ENCODE results near the gene TAMALIN.
A peak's percentile ranks its signal among the peaks of the same experiment; 100 is the strongest.

The TAMALIN gene

GRCh38 chr12:52055731-52056711, 49.3 kb downstream of the TAMALIN start:
- no peak overlapping the region for H3K27ac Mint-ChIP-seq

GRCh38 chr12:52056801-52057637, 50.3 kb downstream of the TAMALIN start:
- Mint-ChIP-seq H3K4me3 (no peak overlapping the region), H3K27me3 (no peaks in the 10 kb centered on the region), H3K27ac (no peak overlapping the region), H3K4me1 (peaks cover 9% of the 10 kb centered on the region), H3K9me3 (no peaks in the 10 kb centered on the region), H3K36me3 (peaks cover 4% of the 10 kb centered on the region)
- DNase-seq (ENCODE audit: low spot score in 2 of 2) (no peak), ATAC-seq (ENCODE audit: low read depth) (no peak)

More at GRCh38 chr12:52055731-52056711, 49.3 kb downstream of the TAMALIN start:
- H3K27me3 Mint-ChIP-seq, result no peaks in the 10 kb centered on the region
- DNase-seq (ENCODE audit: low spot score in 2 of 2) (no peak), ATAC-seq (ENCODE audit: low read depth) (no peak)
- H3K4me3 Mint-ChIP-seq, result no peak overlapping the region
- peaks cover 4% of the 10 kb centered on the region for H3K36me3 Mint-ChIP-seq
- no peaks in the 10 kb centered on the region for H3K9me3 Mint-ChIP-seq
- peaks cover 16% of the 10 kb centered on the region for H3K4me1 Mint-ChIP-seq

GRCh38 chr12:52057638-52058576, 51.2 kb downstream of the TAMALIN start:
- peaks cover 4% of the 10 kb centered on the region for H3K36me3 Mint-ChIP-seq
- H3K27me3 Mint-ChIP-seq, result no peaks in the 10 kb centered on the region

GRCh38 chr12:52058631-52059361, 52.0 kb downstream of the TAMALIN start:
- Mint-ChIP-seq H3K27ac (no peak overlapping the region), H3K27me3 (no peaks in the 10 kb centered on the region), H3K36me3 (peaks cover 4% of the 10 kb centered on the region), H3K9me3 (no peaks in the 10 kb centered on the region), H3K4me3 (no peak overlapping the region), H3K4me1 (no peaks in the 10 kb centered on the region)
- ATAC-seq (ENCODE audit: low read depth) (no peak), DNase-seq (ENCODE audit: low spot score in 2 of 2) (no peak)

More at GRCh38 chr12:52057638-52058576, 51.2 kb downstream of the TAMALIN start:
- DNase-seq (ENCODE audit: low spot score in 2 of 2), result no peak
- H3K9me3 Mint-ChIP-seq, result no peaks in the 10 kb centered on the region
- no peaks in the 10 kb centered on the region for H3K4me1 Mint-ChIP-seq
- H3K4me3 Mint-ChIP-seq, result no peak overlapping the region
- ATAC-seq (ENCODE audit: low read depth), result no peak
- no peak overlapping the region for H3K27ac Mint-ChIP-seq

- H3K36me3 Mint-ChIP-seq, result peaks cover 4% of the 10 kb centered on the region
- H3K4me1 Mint-ChIP-seq, result no peaks in the 10 kb centered on the region
- H3K27ac Mint-ChIP-seq, result no peak overlapping the region
- peak; percentile 21 for ATAC-seq (ENCODE audit: low read depth)
- no peak overlapping the region for H3K4me3 Mint-ChIP-seq
- H3K27me3 Mint-ChIP-seq, result peaks cover 1% of the 10 kb centered on the region
- no peaks in the 10 kb centered on the region for H3K9me3 Mint-ChIP-seq
- no peak for DNase-seq (ENCODE audit: low spot score in 2 of 2)
Measured at GRCh38 chr12:52059582-52060497, 53.1 kb downstream of the TAMALIN start.

- H3K27me3 Mint-ChIP-seq, result peaks cover 1% of the 10 kb centered on the region
- H3K4me3 Mint-ChIP-seq, result no peak overlapping the region
- H3K36me3 Mint-ChIP-seq, result peaks cover 4% of the 10 kb centered on the region
- DNase-seq (ENCODE audit: low spot score in 2 of 2), result no peak
- H3K9me3 Mint-ChIP-seq, result no peaks in the 10 kb centered on the region
- no peaks in the 10 kb centered on the region for H3K4me1 Mint-ChIP-seq
- no peak for ATAC-seq (ENCODE audit: low read depth)
- H3K27ac Mint-ChIP-seq, result no peak overlapping the region
Measured at GRCh38 chr12:52060498-52061177, 53.9 kb downstream of the TAMALIN start.

- DNase-seq (ENCODE audit: low spot score in 2 of 2) (no peak), ATAC-seq (ENCODE audit: low read depth) (no peak)
- Mint-ChIP-seq H3K9me3 (no peaks in the 10 kb centered on the region), H3K27ac (no peak overlapping the region), H3K4me3 (no peak overlapping the region), H3K36me3 (peaks cover 2% of the 10 kb centered on the region), H3K4me1 (no peaks in the 10 kb centered on the region), H3K27me3 (peaks cover 4% of the 10 kb centered on the region)
Measured at GRCh38 chr12:52061470-52062166, 54.9 kb downstream of the TAMALIN start.

GRCh38 chr12:52062167-52063081, 55.7 kb downstream of the TAMALIN start:
- H3K27ac Mint-ChIP-seq, result no peak overlapping the region
- no peak for ATAC-seq (ENCODE audit: low read depth)
- no peaks in the 10 kb centered on the region for H3K36me3 Mint-ChIP-seq
- DNase-seq (ENCODE audit: low spot score in 2 of 2), result no peak
- H3K27me3 Mint-ChIP-seq, result peaks cover 4% of the 10 kb centered on the region
- H3K4me3 Mint-ChIP-seq, result no peak overlapping the region
- no peaks in the 10 kb centered on the region for H3K4me1 Mint-ChIP-seq
- H3K9me3 Mint-ChIP-seq, result no peaks in the 10 kb centered on the region

GRCh38 chr12:52063082-52063924, 56.6 kb downstream of the TAMALIN start:
- no peak overlapping the region for H3K27ac Mint-ChIP-seq
- peaks cover 4% of the 10 kb centered on the region for H3K27me3 Mint-ChIP-seq
- ATAC-seq (ENCODE audit: low read depth), result no peak

More at GRCh38 chr12:52063082-52063924, 56.6 kb downstream of the TAMALIN start:
- no peaks in the 10 kb centered on the region for H3K36me3 Mint-ChIP-seq
- no peak overlapping the region for H3K4me3 Mint-ChIP-seq
- H3K9me3 Mint-ChIP-seq, result no peaks in the 10 kb centered on the region
- no peak for DNase-seq (ENCODE audit: low spot score in 2 of 2)
- H3K4me1 Mint-ChIP-seq, result no peaks in the 10 kb centered on the region

Data from memory B cell (primary cell).